CD4-positive, alpha-beta T cell treated with Interleukin-1 beta for 1 hour (primary cell): ENCODE results near the gene CDC45.

Experiments
- DNase-seq, 2 donors: peaks; one replicate each; pipeline ENCODE4 v3.0.0-alpha.2; 2020 to 2022

Gene CDC45

DNA sequence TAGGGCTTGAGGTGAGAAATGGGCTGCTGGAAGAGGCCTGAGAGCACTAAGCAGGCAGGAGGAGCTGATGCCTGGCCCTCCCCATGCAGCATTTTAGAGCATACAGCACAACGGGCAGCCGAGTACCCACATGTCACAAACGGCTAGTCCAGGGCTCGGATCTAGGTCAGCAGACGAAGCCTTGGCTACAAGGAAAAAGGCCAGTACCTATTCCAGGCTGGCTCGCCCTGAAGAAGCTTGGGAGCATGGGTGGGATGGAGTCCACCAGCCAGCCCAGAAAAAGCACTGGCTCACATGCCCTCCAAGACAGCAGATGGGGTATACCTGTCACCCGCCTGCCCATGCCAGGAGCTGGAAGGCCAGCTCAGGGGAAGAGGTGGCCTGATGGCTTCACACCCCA, 10.3 kb upstream of the CDC45 start:
- no peak for DNase-seq

DNA sequence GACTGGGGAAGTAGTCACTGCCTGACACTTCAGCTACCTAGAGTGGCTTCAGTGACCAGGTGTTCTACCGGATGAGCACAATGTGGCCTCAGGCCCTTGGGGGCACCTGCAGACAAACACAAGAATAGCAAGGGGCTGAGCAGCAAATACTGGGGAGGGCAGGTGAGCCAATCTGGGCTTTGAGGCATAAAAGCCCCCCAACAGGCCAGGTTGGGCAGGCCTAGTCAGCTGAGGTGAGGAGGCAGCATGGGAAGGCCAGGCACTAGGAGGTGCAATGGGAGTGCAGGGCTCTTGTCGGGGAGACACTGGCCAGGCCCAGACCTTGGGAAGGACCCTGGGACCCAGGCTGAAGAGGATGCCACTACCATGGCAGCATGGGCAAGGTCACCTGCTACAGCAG, 9.7 kb upstream of the CDC45 start:
- DNase-seq: no peak

DNA sequence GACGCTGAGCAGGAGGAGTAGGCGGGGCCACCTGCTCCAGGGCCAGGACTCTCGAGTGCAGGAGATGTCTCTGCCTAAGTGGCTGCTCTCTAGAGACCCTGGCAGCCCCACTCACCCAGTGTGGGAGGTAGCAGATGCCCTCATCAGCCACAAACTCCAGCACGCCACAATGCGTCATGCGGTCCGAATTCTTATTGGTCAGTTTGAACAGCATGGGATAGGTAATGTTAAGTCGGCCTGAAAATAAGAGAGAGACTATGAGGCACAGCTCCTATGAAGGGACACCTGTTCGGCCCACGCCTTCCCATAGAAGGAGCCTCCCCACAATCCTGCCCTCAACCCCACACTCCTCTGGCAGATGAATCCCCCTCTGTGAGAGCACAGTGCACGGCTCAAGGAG, 8.1 kb upstream of the CDC45 start:
- DNase-seq: no peak

DNA sequence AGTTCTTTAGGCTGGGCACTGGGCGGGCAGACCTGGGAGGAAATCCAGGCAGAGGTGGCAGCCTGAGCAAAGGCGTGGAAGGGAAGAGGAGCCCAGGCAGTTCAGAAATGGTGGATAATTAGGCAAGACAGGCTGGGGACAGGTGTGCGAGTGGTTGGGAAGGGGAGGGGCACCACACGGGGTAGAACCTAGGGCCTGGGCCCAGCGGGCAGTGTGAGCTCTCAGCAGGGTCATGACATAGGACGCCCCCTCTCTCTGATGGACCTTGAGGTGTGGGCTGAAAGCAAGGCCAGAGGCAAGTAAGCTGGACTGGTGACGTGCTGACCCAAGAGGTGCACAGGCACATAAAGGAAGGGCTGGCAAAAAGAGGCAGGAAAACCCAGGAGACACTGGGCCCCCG, 7.5 kb upstream of the CDC45 start:
- DNase-seq: no peak

DNA sequence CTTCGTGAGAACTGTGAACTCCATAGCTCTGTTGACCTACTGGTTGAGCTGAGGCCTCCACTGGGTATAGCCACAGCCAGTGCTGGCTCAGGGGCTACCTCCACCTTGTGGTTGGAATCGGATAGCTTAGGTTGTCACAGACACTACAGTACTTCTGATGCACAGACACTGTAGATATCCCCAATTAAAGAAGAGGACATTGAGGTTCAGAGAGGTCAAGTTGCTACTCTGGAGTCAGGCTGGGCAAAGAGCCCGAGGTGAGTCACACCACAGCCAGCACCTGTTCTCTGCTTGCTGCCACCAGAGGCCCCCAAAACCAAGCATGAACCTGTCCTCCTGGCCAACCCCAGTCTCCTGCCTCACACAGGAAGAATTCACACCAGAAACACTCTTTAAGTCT, 6.1 kb upstream of the CDC45 start:
- DNase-seq: no peak

DNA sequence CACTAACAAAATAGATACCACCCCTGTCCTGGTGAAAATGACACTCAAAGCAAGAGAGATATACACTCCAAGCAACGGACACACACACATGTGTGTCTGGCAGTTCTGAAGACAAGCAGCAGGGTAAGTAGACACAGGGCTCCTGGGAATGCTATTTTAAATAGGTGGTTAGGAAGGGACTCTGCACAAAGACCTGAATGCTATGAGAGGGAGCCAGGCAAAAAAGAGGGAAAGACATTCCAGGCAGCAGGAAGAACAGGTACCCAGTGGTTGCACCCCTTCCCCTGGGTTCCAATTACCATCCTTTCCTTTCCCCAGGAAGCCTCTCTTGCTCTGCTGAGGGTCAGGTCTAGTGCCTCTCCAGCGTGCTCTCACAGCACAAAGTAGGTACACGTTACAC, 3.7 kb upstream of the CDC45 start:
- DNase-seq: no peak

DNA sequence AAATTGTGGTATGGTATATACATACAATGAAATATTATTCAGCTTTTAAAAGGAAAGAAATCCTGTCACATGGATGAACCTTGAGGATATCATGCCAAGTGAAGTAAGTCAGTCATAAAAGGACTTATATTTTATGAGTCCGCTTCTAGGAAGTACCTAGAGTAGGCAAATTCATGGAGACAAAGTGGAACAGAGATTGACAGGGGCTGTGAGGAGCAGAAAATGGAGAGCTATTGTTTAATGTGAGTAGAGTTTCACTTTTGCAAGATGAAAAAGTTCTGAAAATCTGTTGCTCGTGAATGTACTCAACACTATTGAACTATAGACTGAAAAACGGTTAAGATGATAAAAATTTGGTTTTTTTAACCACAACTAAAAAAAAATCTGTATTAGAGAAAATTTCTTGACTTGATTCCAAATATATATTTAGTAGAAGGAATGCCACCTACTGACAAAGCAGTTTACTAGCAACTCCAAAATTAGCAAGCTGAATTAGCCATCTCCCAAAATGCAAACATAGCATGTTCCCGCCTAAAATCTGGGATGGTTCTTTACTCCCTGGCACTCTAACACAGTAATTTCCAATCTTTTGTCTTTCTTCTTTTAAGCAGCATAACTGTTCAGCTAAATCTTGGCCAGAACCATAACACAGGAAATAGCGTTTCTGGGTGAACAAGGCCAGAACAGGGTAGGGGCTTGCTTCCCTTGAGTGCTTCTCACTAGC, 2.2 kb upstream of the CDC45 start:
- DNase-seq: peak in 1 of 2 donors; percentile 21

DNA sequence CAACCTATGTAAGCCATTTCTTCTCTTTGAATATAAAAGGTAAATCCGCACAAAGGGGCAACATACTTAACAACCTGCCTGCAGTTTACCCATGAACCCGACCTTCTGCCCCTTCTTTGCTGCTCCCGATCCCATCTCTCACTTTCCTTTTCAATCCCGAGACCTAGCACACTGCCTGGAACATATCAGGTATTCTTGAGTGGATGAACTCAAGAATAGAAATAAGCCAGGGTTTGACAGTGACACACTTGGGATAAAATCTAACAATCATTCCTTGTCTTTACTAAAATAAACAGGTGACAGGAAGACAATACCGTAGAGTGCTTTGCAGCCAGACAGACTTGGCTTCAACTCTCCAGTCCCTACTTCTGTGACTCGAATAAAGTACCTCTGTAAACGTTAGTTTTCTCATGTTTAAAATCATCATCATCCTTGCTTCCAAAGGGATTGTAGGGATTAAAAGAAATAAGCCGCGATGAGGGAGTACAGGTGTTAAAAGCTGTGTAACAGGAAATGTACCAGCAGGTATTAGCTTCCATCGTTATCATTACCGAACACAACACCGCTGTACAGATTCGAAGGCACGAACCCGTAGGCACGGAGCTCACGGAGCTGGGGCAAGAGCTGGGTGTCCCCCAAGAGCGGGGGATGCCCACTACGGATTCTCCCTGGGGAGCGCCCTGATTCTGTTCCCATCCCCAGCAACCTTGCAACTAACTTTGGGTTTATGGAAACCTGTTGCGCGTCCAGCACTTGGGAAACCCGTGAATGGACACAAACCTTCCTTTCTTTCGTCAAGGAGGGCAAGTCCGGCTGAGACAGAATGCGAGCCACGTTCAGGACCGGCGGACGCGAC, 1.4 kb upstream of the CDC45 start:
- DNase-seq: peak in 1 of 2 donors; percentile 21

DNA sequence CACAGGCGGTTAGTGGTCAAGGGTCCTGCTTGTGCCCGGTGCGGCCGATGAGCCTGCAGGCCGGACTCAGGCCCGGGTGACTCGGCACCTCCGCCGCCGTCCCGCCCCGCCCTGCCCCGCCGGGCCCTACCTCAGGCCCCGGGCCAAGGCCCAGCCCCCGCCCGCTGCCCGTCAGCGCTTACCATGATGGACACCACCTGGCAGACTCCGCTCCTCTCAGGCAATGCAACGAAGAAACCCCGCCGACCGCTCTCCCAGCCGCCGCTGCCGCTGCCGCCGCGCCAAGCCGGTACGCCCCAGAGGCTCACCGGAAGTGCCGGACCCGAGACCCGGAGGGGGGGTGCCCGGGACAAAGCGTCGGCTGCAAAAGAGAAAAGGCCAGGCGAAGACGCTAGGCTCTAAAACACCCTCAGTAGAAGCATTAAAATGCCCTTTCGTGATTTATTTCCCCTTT, 792 bp upstream of the CDC45 start, which contains the start of gene UFD1:
Gene UFD1 (minus strand): TSS at position 293 of the 454 bp plus-strand sequence. CDS start 108 bp downstream, at position 185.
- peak; percentile 83 to 86 for DNase-seq

DNA sequence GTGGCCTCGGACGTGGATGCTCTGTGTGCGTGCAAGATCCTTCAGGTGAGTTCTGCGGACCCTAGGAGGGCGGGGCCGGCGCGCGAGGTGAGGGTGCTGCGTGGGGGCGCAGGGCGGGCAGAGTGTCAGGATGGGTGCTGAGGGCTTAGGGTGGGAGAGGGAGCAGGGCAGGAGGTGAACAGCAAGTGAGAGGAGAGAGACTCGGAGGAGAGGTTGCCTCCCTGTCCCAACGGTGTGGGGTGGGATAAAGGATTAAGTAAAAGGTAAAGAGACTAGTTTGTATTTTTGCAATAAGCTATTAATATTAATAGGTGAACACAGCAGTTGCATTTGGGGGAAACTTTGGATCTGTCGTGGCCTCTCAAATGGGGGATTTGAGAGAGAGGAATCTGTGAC, 451 bp downstream of the CDC45 start:
- DNase-seq: no peak

DNA sequence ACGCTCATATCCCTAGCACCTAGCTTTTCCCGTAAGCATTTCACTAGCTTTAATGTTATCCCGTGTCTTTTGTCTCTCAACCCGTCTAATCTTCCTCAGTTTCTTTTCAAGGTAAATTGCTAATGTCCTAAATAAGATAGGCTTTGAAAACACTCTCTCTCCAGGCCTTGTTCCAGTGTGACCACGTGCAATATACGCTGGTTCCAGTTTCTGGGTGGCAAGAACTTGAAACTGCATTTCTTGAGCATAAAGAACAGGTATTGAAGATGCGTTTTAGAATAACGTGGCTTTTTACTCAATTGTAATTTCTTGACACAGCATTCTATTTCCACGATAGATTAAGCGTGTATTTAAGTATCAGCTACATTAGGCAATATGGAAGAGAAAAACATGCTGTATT, 1.1 kb downstream of the CDC45 start:
- no peak for DNase-seq

DNA sequence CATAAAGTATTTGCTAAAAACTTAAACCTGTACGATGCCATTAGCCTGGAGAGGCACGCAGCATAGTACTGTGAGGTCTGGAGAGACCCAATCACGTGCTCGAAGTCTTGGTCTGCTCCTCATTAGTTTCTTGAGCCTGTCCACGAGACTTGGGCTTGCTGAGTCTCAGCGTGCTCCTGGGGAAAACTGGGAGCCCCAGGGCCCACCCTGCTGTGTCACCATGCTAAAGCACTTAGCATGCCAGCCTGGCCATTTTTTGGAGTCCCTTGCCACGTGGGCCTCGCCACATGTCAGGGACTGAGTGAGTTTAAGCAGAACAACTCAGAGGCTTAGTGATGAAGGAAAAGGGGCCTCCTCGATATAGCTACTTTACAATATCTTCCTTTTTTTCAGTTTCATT, 2.6 kb downstream of the CDC45 start:
- DNase-seq: no peak

DNA sequence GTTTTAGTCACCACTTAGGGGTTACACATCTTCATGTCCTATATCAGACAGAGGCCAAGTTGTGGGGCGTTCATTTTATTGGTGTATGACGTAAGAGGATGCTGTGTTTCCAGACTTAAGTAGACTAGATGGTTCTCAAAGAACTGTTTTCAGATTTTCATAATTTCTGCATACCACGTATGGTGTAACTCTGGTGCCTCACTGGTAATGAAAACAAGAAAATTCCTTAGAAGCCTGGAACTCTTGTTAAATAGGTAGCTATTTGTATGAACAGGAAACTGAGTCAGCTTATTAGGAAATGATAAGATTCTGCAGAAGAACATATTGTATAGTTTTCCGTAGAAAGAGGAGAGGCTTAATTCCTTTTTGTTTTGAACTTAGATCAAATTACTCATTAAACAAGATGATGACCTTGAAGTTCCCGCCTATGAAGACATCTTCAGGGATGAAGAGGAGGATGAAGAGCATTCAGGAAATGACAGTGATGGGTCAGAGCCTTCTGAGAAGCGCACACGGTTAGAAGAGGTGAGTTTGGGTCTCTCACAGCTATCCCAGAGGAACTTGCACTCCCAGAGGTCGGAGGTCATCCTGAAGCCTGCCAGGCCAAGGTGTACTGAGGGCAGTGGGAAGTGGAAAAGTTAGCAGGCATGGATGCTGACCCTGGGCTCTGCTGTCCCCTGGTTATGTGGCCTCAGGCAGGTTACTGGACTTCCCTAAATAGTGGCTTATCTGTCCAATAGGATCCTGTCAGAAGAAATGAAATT, 3.9 kb downstream of the CDC45 start:
- DNase-seq: no peak

DNA sequence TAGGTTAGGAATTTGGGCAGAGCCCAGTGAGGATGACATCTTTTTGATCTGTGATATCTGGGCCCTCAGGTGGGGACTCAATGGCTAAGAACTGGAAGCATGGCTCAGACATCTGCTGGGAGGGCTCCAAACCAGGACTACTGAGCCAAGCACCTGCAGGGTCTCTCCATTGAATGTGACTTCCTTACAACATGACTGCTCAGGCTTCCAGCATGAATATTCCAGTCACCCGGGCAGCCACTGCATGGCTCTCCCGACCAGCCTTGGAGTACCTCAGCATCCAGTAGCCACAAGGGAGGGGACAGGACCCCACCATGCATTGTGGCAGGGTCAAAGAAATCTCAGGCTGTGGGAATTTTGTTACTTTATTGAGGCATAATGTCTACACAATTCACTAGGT, 8.6 kb downstream of the CDC45 start:
- no peak for DNase-seq

DNA sequence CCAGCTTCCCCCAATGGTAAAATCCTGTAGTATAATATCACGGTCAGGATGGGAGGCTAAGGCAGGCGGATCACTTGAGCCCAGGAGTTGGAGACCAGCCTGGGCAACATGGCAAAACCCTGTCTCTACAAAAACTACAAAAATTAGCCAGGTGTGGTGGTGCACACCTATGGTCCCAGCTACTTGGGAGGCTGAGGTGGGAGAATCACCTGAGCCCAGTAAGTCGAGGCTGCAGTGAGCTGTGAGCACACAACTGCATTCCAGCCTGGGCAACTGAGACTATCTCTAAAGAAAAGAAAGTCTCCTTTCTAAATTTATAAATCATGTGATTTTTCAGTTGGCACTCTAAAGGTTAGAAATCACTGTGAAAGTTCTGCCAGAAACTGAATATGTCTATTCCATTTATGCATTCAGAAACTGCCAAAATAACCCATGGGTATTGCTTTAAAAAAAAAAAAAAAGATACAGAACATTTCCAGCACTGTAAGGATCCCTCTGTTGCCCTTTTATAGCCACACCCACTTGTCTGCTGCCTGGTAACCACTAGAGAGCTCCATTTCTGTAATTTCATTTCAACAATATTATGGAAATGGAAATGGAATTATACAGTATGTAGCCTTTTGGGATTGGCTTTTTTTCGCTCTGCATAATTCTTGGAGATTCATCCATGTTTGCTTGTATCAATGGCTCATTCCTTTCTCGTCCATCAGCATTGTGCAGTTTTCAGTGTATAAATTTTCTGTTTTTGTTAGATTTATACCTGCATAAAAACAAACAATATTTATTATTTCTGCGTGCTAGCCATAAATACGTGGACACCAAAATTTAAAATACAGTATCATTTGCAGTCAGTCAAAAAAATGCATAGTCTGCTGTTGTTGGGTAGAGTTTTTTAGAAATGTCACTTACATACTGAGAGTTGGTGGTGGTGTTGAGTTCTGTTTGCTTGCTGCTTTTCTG, 9.4 kb downstream of the CDC45 start:
- DNase-seq: no peak

DNA sequence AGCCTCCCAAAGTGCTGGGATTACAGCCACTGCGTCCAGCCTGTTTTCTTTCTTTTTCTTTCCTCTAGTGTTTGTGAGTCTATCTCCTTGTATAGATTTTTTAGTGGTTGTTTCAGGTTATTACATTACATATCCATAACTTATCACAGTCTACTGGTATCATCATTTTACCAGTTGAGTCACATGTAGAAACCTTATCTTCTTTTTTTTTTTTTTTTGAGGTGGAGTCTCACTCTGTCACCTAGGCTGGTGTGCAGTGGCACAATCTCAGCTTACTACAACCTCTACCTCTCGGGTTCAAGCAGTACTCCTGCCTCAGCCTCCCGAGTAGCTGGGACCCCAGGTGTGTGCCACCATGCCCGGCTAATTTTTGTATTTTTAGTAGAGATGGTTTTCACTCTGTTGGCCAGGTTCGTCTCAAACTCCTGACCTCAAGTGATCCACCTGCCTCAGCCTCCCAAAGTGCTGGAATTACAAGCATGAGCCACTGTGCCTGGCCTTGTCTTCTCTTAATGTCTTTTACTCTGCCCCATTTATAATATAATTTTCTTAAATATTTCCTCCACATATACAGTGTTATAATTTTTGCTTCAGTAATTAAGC, 11.0 kb downstream of the CDC45 start:
- DNase-seq: no peak

DNA sequence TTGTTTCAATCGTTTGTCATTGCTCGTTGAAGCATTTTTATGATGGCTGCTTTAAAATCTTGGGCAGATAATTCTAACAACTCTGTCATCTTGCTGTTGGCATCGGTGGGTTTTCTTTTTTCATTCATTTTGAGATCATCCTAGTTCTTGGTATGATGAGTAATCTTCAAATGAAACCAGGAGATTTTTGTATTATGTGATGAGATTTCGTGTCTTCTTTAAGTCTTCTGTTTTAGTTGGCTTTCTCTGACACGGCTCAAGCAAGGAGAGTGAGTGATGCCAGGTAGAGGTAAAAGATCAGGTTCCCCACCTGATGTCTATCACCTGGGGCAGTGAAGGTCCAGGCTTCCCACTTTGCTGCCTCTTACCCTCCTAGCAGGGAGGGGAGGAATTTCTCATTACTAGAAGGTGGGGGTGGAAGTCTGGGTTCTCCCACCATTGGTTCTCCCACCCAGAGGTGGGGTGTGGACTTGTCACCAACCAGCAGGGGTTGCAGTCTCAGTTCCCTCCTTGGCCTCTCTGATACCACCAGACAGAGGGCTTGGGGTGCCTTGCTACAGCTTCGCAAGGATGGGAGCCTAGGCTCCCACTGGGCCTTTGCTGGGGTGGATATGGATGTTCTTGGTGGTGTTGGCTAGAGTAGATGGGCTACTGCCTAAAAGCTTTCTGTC, 12.9 kb downstream of the CDC45 start:
- no peak for DNase-seq

DNA sequence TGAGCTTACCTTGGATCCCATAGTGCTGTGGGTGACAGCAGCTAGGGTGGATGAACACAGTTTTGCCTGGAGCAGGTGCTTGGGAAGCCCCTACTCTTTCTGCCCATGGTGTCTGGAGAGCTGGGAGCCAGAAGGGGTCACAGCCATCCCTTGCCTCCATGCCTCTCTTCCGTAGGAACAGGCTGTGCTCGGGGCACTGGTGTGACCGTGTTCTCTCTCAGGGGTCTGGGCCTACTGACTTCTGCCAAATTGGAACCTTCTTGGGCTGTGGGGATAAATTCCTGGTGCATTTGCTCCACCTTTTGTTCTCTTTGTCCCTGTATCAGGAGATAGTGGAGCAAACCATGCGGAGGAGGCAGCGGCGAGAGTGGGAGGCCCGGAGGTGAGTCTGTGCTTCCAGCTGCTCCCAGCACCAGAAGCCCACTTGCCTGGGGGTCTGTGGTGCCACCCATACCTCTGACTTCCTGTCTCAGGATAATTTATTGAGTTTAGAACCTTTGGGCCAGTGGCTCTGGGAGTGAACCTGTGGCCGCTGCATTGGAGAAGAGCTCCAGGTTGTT, 14.4 kb downstream of the CDC45 start:
- DNase-seq: no peak

DNA sequence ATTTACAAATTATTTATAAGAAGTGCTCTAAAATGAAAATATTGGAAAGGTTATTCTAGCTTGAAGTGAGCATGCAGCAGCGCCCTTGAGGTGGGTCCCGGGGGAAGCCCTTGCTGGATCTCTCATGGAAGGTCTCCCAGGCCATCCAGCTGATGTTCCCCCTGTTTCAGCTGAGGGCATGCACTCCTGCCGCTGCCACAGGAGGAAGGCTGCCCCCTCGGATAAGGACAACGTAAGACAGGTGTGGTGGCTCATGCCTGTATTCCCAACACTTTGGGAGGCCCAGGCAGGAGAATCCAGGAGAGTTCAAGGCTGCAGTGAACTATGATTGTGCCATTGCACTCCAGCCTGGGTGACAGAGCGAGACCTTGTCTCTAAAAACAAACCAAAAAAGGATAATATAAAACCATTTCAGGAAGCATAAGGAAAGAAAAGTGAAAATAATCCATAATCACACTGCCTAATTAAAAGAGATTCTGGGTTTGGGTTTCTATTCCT, 15.0 kb downstream of the CDC45 start:
- DNase-seq: no peak

DNA sequence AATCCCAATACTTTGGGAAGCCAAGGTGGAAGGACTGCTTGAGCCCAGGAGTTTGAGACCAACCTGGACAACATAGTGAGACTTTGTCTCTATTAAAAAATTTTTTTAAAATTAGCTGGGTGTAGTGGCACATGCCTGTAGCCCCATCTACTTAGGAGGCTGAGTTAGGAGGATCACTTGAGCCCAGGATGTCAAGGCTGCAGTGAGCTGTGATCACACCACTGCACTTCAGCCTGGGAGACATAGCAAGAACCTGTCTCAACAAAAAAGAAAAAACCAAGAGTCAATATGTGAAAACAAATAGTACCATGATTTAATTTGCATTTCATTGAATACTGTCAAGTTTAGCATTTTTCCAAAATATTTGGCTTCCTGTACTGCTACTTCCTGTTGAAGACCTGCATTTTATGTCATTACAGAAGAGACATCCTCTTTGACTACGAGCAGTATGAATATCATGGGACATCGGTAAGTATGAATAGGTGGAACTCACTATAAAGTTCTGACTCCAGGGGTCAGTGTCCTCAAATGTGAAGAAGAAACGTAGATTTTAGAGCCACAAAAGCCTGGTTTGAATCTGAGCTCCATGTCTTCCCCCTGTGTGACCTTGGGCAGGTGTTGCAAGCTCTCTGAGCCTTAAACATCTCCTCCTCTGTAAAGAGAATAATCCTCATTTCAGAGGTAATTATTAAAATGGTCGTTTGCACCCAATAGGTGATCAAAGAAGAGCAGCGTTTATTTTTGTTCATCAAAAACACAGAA, 16.0 kb downstream of the CDC45 start:
- DNase-seq: peak in 1 of 2 donors; percentile 26
